ENCODE data around the gene ABCC1. TPM values are rescaled to one million over a fixed set of nuclear protein-coding genes. Genes with fewer than 3 reads are reported as not detected.

The ABCC1 gene
- polyA plus RNA-seq, 1 donor (not counting 4 experiments of a cell fraction or from before 2014, with no cell fraction given) = 19.4 TPM

DNA sequence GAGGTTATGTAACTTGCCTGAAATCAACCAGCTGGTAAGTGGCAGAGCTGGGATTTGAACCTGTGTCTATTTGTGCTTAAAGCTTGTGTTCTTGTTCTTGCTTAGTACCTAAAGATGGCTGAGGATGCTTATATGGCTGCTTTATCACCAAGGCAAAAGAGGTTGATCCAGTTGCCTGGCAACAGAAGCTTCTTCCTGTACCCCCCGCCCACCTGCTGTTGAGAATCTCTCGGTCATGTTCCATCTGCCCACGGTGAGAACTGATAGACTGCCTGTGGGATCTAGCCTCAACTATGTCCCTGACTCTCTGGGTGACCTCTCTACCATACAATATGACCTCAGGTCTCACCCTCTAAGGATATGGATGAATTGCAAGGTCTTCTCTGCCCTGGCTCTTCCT, 213.2 kb downstream of the ABCC1 start:
- no peak overlapping the region for H3K4me3 ChIP-seq (ENCODE audit: control insufficient read depth in 2 of 3, extremely low read depth in 1 of 3, insufficient read depth in 2 of 3, low read depth in 1 of 3, low read length in 3 of 3)
- no peaks in the 10 kb centered on the region for H3K4me1 ChIP-seq (ENCODE audit: control insufficient read depth, extremely low read depth, insufficient read depth, low read length)
- no peak overlapping the region for H3K27ac ChIP-seq (ENCODE audit: control insufficient read depth, insufficient read depth, low read length)
- no peaks in the 10 kb centered on the region for H3K36me3 ChIP-seq (ENCODE audit: control insufficient read depth in 2 of 2, extremely low read depth in 1 of 2, insufficient read depth in 2 of 2, low read length in 2 of 2)
- H3K9me3 ChIP-seq (ENCODE audit: control insufficient read depth, low read depth, low read length) = peaks cover 5% of the 10 kb centered on the region
- H3K4me2 ChIP-seq (ENCODE audit: control insufficient read depth, extremely low read depth, insufficient read depth, low read depth, low read length) = no peak overlapping the region
- H4K20me1 ChIP-seq (ENCODE audit: control insufficient read depth, extremely low read depth, insufficient read depth, low read length) = no peaks in the 10 kb centered on the region
- FAIRE-seq (no peak), DNase-seq (ENCODE audit: low read depth, low spot score) (no peak)
- H3K27me3 ChIP-seq (ENCODE audit: control insufficient read depth, extremely low read depth, insufficient read depth, low read length) = no peaks in the 10 kb centered on the region
- H3K9me1 ChIP-seq (ENCODE audit: control insufficient read depth, extremely low read depth, insufficient read depth, low read length) = no peaks in the 10 kb centered on the region
- no peak overlapping the region for H3K9ac ChIP-seq (ENCODE audit: control insufficient read depth, extremely low read depth, insufficient read depth, low read length)
- no peak overlapping the region for H2AFZ ChIP-seq (ENCODE audit: control insufficient read depth, low read length)
- dilution Hi-C loops (cut with MboI; ENCODE audit: extremely low pct_ligation_motif_present, low sequenced_read_pairs) = no loop called here
- TF ChIP-seq, protein P1, sequence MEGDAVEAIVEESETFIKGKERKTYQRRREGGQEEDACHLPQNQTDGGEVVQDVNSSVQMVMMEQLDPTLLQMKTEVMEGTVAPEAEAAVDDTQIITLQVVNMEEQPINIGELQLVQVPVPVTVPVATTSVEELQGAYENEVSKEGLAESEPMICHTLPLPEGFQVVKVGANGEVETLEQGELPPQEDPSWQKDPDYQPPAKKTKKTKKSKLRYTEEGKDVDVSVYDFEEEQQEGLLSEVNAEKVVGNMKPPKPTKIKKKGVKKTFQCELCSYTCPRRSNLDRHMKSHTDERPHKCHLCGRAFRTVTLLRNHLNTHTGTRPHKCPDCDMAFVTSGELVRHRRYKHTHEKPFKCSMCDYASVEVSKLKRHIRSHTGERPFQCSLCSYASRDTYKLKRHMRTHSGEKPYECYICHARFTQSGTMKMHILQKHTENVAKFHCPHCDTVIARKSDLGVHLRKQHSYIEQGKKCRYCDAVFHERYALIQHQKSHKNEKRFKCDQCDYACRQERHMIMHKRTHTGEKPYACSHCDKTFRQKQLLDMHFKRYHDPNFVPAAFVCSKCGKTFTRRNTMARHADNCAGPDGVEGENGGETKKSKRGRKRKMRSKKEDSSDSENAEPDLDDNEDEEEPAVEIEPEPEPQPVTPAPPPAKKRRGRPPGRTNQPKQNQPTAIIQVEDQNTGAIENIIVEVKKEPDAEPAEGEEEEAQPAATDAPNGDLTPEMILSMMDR (optimal IDR thresholded peaks at IDR 0.05 in 1 of 3, IDR thresholded peaks at IDR 0.05 in 1 of 3, conservative IDR thresholded peaks at IDR 0.05 in 1 of 3; ENCODE audit: extremely low read depth in 1 of 3, insufficient read depth in 2 of 3, low read length in 3 of 3) = no peak
- TF ChIP-seq EZH2 (IDR thresholded peaks at IDR 0.05; ENCODE audit: low read length) = no peak
- no peaks in the 10 kb centered on the region for H3K79me2 ChIP-seq (ENCODE audit: control insufficient read depth, insufficient read depth, low read length)

DNA sequence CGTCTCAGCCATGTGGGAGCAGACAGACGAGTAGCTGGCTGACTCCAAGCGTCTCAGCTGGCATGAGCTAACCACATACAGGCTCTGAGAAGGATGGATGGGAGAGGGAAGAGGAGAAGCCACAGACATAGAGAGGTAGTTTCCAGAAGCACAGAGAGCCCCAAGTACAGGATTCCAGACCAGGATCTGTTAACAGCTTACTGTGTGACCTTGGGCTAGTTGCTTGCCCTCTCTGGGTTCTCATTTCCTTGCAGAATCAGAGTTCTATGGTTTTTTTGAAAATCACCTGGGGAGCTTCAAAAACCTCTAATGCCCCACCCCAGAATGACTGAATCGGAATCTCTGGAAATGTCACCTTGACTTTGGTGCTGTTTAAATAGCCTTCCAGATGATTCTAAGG, 213.7 kb downstream of the ABCC1 start:
- H3K27me3 ChIP-seq (ENCODE audit: control insufficient read depth, extremely low read depth, insufficient read depth, low read length) = no peaks in the 10 kb centered on the region
- dilution Hi-C loops (cut with MboI; ENCODE audit: extremely low pct_ligation_motif_present, low sequenced_read_pairs) = no loop called here
- no peaks in the 10 kb centered on the region for H4K20me1 ChIP-seq (ENCODE audit: control insufficient read depth, extremely low read depth, insufficient read depth, low read length)
- no peaks in the 10 kb centered on the region for H3K36me3 ChIP-seq (ENCODE audit: control insufficient read depth in 2 of 2, extremely low read depth in 1 of 2, insufficient read depth in 2 of 2, low read length in 2 of 2)
- FAIRE-seq = no peak
- H2AFZ ChIP-seq (ENCODE audit: control insufficient read depth, low read length) = no peak overlapping the region
- H3K9me3 ChIP-seq (ENCODE audit: control insufficient read depth, low read depth, low read length) = peaks cover 5% of the 10 kb centered on the region
- no peak overlapping the region for H3K9ac ChIP-seq (ENCODE audit: control insufficient read depth, extremely low read depth, insufficient read depth, low read length)
- H3K4me2 ChIP-seq (ENCODE audit: control insufficient read depth, extremely low read depth, insufficient read depth, low read depth, low read length) = no peak overlapping the region
- no peaks in the 10 kb centered on the region for H3K79me2 ChIP-seq (ENCODE audit: control insufficient read depth, insufficient read depth, low read length)
- H3K27ac ChIP-seq (ENCODE audit: control insufficient read depth, insufficient read depth, low read length) = no peak overlapping the region
- DNase-seq (ENCODE audit: low read depth, low spot score) = no peak
- no peak overlapping the region for H3K4me3 ChIP-seq (ENCODE audit: control insufficient read depth in 2 of 3, extremely low read depth in 1 of 3, insufficient read depth in 2 of 3, low read depth in 1 of 3, low read length in 3 of 3)
- TF ChIP-seq, protein P1 (optimal IDR thresholded peaks at IDR 0.05 in 1 of 3, IDR thresholded peaks at IDR 0.05 in 1 of 3, conservative IDR thresholded peaks at IDR 0.05 in 1 of 3; ENCODE audit: extremely low read depth in 1 of 3, insufficient read depth in 2 of 3, low read length in 3 of 3) = no peak
- TF ChIP-seq EZH2 (IDR thresholded peaks at IDR 0.05; ENCODE audit: low read length) = no peak
- no peaks in the 10 kb centered on the region for H3K9me1 ChIP-seq (ENCODE audit: control insufficient read depth, extremely low read depth, insufficient read depth, low read length)
- H3K4me1 ChIP-seq (ENCODE audit: control insufficient read depth, extremely low read depth, insufficient read depth, low read length) = no peaks in the 10 kb centered on the region
